ENCODE results near the gene IL15RA.

Gene IL15RA

DNA sequence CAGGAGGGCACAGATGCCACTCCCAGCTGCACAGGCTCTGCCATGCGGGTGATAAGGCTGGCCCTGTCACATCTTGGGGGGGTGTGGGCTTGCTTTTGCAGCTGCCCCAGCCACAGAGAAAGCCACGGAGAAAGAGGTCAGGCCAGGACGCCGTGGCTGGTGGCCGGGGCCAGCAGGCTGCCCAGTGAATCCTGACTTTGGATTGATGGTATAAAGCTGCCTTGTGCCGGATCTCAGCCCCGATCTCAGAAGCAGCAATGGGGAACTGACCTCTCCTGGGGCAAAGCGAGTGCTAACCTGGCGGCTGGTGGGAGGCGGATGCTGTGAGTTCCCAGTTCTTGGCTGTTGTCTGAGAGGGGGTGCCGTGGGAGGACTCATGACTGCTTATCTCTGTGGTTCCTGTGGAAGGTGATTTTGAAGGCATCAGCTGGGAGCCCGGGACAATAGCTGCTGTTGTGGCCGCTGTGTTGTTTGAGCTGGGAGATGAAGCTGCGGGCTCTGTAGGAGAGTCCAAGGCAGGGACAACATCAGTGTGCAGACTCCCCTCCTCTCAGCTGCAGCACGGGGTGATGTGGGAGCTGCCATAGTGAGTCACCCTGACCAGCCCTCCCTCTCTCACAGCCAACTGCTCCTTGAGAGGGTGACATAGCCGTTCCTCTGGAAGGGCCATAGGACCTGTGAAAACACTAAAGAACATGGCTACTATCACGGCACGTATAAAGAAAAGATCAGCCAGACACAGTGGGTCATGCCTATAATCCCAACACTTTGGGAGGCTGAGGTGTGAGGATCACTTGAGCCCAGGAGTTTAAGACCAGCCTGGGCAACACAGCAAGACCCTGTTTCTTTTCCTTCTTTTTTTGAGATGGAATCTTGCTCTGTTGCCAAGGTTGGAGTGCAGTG, 17.0 kb downstream of the IL15RA start:
- no peaks in the 10 kb centered on the region for H3K4me1 ChIP-seq (ENCODE audit: control extremely low read depth in 1 of 4, control insufficient read depth in 4 of 4, insufficient read depth in 4 of 4, low read length in 3 of 4)
- ChIA-PET CTCF (no interaction called here), POLR2A (no interaction called here)
- no peak overlapping the region for H3K27ac ChIP-seq (ENCODE audit: insufficient read depth in 1 of 2, low read depth in 1 of 2, low read length in 2 of 2, poor library complexity in 1 of 2, severe bottlenecking in 2 of 2)
- 96% methylated on average over 18 of the region's 18 CpGs for WGBS (ENCODE audit: insufficient coverage)
- no peaks in the 10 kb centered on the region for H3K27me3 ChIP-seq (replicated peaks in 2 of 5; ENCODE audit: control insufficient read depth in 4 of 5, insufficient read depth in 5 of 5, low read length in 4 of 5)
- DNase-seq, result peak in 1 of 3 donors; percentile 30
- H3K9me3 ChIP-seq (ENCODE audit: control extremely low read depth in 1 of 5, control insufficient read depth in 4 of 5, insufficient read depth in 2 of 5, low read depth in 1 of 5, low read length in 4 of 5), result no peaks in the 10 kb centered on the region
- H3K4me3 ChIP-seq (ENCODE audit: control insufficient read depth in 1 of 7, extremely low read depth in 1 of 7, insufficient read depth in 4 of 7, low read depth in 2 of 7, low read length in 6 of 7), result no peak overlapping the region
- peaks cover 9 to 53% (median 19%) of the 10 kb centered on the region in 4 experiments for H3K36me3 ChIP-seq (ENCODE audit: control insufficient read depth in 4 of 4, insufficient read depth in 4 of 4, low read length in 3 of 4)

DNA sequence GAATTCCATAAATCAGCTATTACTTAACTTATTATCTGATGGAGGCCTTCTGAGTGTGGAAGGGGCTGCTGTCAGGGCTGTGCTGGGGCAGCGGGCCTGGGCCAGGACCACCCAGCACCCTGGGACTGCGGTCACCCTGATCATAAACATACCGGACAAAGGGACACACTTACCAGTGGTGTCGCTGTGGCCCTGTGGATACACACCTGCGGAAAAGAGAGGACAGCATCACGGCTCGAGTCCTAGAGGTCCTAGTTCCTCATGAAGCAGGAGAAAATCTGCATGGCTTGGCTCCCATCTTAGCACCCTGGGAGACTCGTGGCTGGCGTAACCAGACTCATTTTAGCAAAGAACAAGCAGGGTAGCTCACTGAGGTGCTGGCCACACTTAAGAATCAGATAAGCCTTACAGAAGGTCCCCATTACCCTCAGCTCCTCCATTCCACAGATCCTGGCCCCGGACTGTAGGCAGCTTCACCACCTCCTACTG, 17.7 kb downstream of the IL15RA start:
- CTCF ChIA-PET, result interaction anchor here (1.2 kb wide), 1 partner anchor 12 kb away, joined by 4 read pairs; no protein-coding TSS in a partner anchor
- no peak overlapping the region for H3K27ac ChIP-seq (ENCODE audit: insufficient read depth in 1 of 2, low read depth in 1 of 2, low read length in 2 of 2, poor library complexity in 1 of 2, severe bottlenecking in 2 of 2)
- H3K27me3 ChIP-seq (replicated peaks in 2 of 5; ENCODE audit: control insufficient read depth in 4 of 5, insufficient read depth in 5 of 5, low read length in 4 of 5), result no peaks in the 10 kb centered on the region
- POLR2A ChIA-PET, result no interaction called here
- no peaks in the 10 kb centered on the region for H3K4me1 ChIP-seq (ENCODE audit: control extremely low read depth in 1 of 4, control insufficient read depth in 4 of 4, insufficient read depth in 4 of 4, low read length in 3 of 4)
- peaks cover 9 to 47% (median 17%) of the 10 kb centered on the region in 4 experiments for H3K36me3 ChIP-seq (ENCODE audit: control insufficient read depth in 4 of 4, insufficient read depth in 4 of 4, low read length in 3 of 4)
- no peak overlapping the region for H3K4me3 ChIP-seq (ENCODE audit: control insufficient read depth in 1 of 7, extremely low read depth in 1 of 7, insufficient read depth in 4 of 7, low read depth in 2 of 7, low read length in 6 of 7)
- DNase-seq, result no peak
- no peaks in the 10 kb centered on the region for H3K9me3 ChIP-seq (ENCODE audit: control extremely low read depth in 1 of 5, control insufficient read depth in 4 of 5, insufficient read depth in 2 of 5, low read depth in 1 of 5, low read length in 4 of 5)
- 85% methylated on average over 8 of the region's 10 CpGs for WGBS (ENCODE audit: insufficient coverage)

DNA sequence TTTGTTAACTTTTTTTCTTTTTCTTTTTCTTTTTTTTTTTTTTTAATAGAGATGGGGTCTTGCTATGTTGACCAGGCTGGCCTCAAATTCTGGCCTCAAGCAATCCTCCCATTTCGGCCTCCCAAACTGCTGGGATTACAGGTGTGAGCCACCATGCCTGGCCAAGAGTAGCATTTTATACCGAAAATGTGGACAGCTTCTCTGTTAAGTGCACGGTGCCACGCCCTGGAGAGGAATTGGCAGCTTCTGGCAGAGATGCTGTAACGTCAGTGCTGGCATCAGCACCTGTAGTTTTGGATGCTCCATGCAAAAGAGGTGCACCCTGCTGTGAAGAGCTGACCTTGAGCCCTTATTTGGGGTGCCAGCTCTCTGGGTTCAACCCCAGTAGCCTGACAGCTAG, 18.2 kb downstream of the IL15RA start:
- no peak for DNase-seq
- no peaks in the 10 kb centered on the region for H3K27me3 ChIP-seq (replicated peaks in 2 of 5; ENCODE audit: control insufficient read depth in 4 of 5, insufficient read depth in 5 of 5, low read length in 4 of 5)
- peaks cover 9 to 43% (median 17%) of the 10 kb centered on the region in 4 experiments for H3K36me3 ChIP-seq (ENCODE audit: control insufficient read depth in 4 of 4, insufficient read depth in 4 of 4, low read length in 3 of 4)
- 97% methylated on average over 5 of the region's 5 CpGs for whole genome bisulfite sequencing (ENCODE audit: insufficient coverage)
- ChIA-PET CTCF (interaction anchor here (1.2 kb wide), 1 partner anchor 12 kb away, joined by 4 read pairs; no protein-coding TSS in a partner anchor), POLR2A (no interaction called here)
- H3K9me3 ChIP-seq (ENCODE audit: control extremely low read depth in 1 of 5, control insufficient read depth in 4 of 5, insufficient read depth in 2 of 5, low read depth in 1 of 5, low read length in 4 of 5), result no peaks in the 10 kb centered on the region
- no peak overlapping the region for H3K4me3 ChIP-seq (ENCODE audit: control insufficient read depth in 1 of 7, extremely low read depth in 1 of 7, insufficient read depth in 4 of 7, low read depth in 2 of 7, low read length in 6 of 7)
- H3K4me1 ChIP-seq (ENCODE audit: control extremely low read depth in 1 of 4, control insufficient read depth in 4 of 4, insufficient read depth in 4 of 4, low read length in 3 of 4), result no peaks in the 10 kb centered on the region
- H3K27ac ChIP-seq (ENCODE audit: insufficient read depth in 1 of 2, low read depth in 1 of 2, low read length in 2 of 2, poor library complexity in 1 of 2, severe bottlenecking in 2 of 2), result no peak overlapping the region

DNA sequence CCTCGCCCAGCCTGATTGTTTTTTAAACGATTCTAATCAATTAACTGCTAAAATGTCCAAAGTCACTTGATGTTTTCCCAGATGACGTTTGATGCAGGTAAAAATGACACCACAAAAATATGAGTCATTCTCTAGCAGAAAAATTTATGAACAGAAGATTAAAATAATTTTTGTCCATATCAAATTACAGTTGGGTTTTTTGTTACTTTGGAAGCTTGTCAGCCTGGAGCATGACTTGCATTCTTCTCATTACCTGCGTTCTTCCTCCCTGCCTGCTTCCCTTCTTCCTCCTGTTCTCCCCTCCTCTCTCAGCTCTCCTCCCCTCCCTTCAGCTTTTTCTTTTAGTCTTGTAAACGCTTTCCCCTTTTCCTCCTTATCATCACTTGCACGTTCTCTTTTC, 18.7 kb downstream of the IL15RA start:
- H3K4me3 ChIP-seq (ENCODE audit: control insufficient read depth in 1 of 7, extremely low read depth in 1 of 7, insufficient read depth in 4 of 7, low read depth in 2 of 7, low read length in 6 of 7), result no peak overlapping the region
- peak in 1 of 3 donors; percentile 13 for DNase-seq
- H3K4me1 ChIP-seq (ENCODE audit: control extremely low read depth in 1 of 4, control insufficient read depth in 4 of 4, insufficient read depth in 4 of 4, low read length in 3 of 4), result no peaks in the 10 kb centered on the region
- ChIA-PET POLR2A (no interaction called here), CTCF (interaction anchor here (1.2 kb wide), 1 partner anchor 13 kb away, joined by 4 read pairs; no protein-coding TSS in a partner anchor)
- no peaks in the 10 kb centered on the region for H3K27me3 ChIP-seq (replicated peaks in 2 of 5; ENCODE audit: control insufficient read depth in 4 of 5, insufficient read depth in 5 of 5, low read length in 4 of 5)
- no peak overlapping the region for H3K27ac ChIP-seq (ENCODE audit: insufficient read depth in 1 of 2, low read depth in 1 of 2, low read length in 2 of 2, poor library complexity in 1 of 2, severe bottlenecking in 2 of 2)
- no peaks in the 10 kb centered on the region for H3K9me3 ChIP-seq (ENCODE audit: control extremely low read depth in 1 of 5, control insufficient read depth in 4 of 5, insufficient read depth in 2 of 5, low read depth in 1 of 5, low read length in 4 of 5)
- peaks cover 10 to 42% (median 18%) of the 10 kb centered on the region in 4 experiments for H3K36me3 ChIP-seq (ENCODE audit: control insufficient read depth in 4 of 4, insufficient read depth in 4 of 4, low read length in 3 of 4)
- 33% methylated on average over 1 of the region's 6 CpGs for WGBS (ENCODE audit: insufficient coverage)

DNA sequence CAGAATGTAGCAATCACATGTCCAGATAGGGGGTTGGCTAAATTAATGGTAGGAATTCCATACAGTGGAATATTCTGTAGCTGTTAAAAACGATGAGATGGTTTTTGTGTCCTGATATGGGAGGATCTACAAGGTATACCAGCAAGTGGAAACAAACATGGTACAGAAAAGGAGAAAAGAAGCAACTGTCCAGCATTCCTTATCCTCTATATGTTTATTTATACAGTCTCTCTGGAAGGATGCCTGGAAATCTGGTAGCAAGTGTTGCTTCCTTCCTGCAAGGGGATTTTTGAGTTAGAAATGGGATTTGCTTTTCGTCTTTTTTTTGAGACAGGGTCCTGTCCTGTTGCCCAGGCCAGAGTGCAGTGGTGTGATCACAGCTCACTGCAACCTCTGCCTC, 19.3 kb downstream of the IL15RA start:
- POLR2A ChIA-PET, result no interaction called here
- Histone ChIP-seq H3K36me3 (ENCODE audit: control insufficient read depth in 4 of 4, insufficient read depth in 4 of 4, low read length in 3 of 4) (peaks cover 10 to 40% (median 21%) of the 10 kb centered on the region in 4 experiments), H3K4me1 (ENCODE audit: control extremely low read depth in 1 of 4, control insufficient read depth in 4 of 4, insufficient read depth in 4 of 4, low read length in 3 of 4) (no peaks in the 10 kb centered on the region), H3K27me3 (replicated peaks in 2 of 5; ENCODE audit: control insufficient read depth in 4 of 5, insufficient read depth in 5 of 5, low read length in 4 of 5) (no peaks in the 10 kb centered on the region), H3K9me3 (ENCODE audit: control extremely low read depth in 1 of 5, control insufficient read depth in 4 of 5, insufficient read depth in 2 of 5, low read depth in 1 of 5, low read length in 4 of 5) (no peaks in the 10 kb centered on the region), H3K27ac (ENCODE audit: insufficient read depth in 1 of 2, low read depth in 1 of 2, low read length in 2 of 2, poor library complexity in 1 of 2, severe bottlenecking in 2 of 2) (no peak overlapping the region), H3K4me3 (ENCODE audit: control insufficient read depth in 1 of 7, extremely low read depth in 1 of 7, insufficient read depth in 4 of 7, low read depth in 2 of 7, low read length in 6 of 7) (no peak overlapping the region)
- no peak for DNase-seq
- 92% methylated on average over 2 of the region's 2 CpGs for WGBS (ENCODE audit: insufficient coverage)
- CTCF ChIA-PET, result no interaction called here

DNA sequence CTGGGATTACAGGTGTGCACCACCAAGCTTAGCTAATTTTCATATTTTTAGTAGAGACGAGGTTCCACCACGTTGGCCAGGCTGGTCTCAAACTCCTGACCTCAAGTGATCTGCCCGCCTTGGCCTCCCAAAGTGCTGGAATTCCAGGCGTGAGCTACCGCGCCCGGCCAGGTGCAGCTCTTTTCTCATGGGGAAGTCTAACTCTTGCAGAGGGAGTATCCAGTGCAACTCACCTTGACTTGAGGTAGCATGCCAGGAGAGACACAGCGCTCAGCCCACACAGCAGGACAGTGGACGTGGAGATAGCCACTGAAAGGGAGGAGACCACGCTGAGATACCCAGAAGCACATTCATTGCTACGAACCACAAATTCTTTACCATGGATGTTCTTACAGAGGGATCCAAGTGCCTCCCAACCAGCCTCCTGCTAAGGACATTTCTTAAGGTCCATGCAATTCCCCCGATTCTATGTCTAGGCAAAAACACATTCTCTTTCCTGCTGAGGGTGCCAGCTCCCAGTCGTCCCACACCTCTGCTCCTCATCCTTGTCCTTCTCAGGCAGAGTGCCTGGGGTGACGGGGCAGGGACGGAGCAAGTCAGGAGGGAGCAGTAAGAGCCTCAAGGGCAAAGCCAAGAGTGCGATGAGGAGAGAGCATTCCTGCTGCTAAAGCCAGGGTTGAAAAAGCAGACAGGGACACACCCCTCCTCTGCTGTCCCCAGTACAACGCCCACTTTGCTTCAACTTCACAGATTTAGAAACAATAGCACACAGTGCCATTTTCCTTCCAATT, 21.0 kb downstream of the IL15RA start:
- no peak for DNase-seq
- no peak overlapping the region for H3K27ac ChIP-seq (ENCODE audit: insufficient read depth in 1 of 2, low read depth in 1 of 2, low read length in 2 of 2, poor library complexity in 1 of 2, severe bottlenecking in 2 of 2)
- peaks cover 5 to 39% (median 23%) of the 10 kb centered on the region in 4 experiments for H3K36me3 ChIP-seq (ENCODE audit: control insufficient read depth in 4 of 4, insufficient read depth in 4 of 4, low read length in 3 of 4)
- 93% methylated on average over 14 of the region's 17 CpGs for WGBS (ENCODE audit: insufficient coverage)
- H3K4me3 ChIP-seq (ENCODE audit: control insufficient read depth in 1 of 7, extremely low read depth in 1 of 7, insufficient read depth in 4 of 7, low read depth in 2 of 7, low read length in 6 of 7), result no peak overlapping the region
- CTCF ChIA-PET, result no interaction called here
- POLR2A ChIA-PET, result no interaction called here
- H3K27me3 ChIP-seq (replicated peaks in 2 of 5; ENCODE audit: control insufficient read depth in 4 of 5, insufficient read depth in 5 of 5, low read length in 4 of 5), result no peaks in the 10 kb centered on the region
- H3K9me3 ChIP-seq (ENCODE audit: control extremely low read depth in 1 of 5, control insufficient read depth in 4 of 5, insufficient read depth in 2 of 5, low read depth in 1 of 5, low read length in 4 of 5), result no peaks in the 10 kb centered on the region
- no peaks in the 10 kb centered on the region for H3K4me1 ChIP-seq (ENCODE audit: control extremely low read depth in 1 of 4, control insufficient read depth in 4 of 4, insufficient read depth in 4 of 4, low read length in 3 of 4)

DNA sequence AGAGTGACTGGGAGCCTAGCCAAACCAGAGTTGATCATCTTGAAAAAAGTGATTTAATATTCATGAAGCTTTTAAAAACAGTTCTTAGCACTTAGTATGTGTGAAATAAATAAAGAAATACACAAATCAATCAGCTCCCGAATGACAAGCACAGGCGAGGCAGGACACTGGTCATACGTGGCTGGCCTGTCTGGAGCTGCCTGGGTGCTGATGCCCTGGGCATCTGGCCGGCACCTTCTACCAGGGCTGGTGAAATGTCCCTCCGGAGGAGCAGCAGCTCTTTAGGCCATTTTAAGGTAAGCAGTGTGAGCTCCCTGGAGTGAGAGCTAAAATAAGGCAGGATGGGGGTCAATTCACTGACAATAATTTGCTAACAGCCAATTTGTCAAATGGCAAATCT, 23.7 kb downstream of the IL15RA start:
- CTCF ChIA-PET, result no interaction called here
- H3K9me3 ChIP-seq (ENCODE audit: control extremely low read depth in 1 of 5, control insufficient read depth in 4 of 5, insufficient read depth in 2 of 5, low read depth in 1 of 5, low read length in 4 of 5), result no peaks in the 10 kb centered on the region
- no peaks in the 10 kb centered on the region for H3K4me1 ChIP-seq (ENCODE audit: control extremely low read depth in 1 of 4, control insufficient read depth in 4 of 4, insufficient read depth in 4 of 4, low read length in 3 of 4)
- no peak for DNase-seq
- POLR2A ChIA-PET, result no interaction called here
- whole genome bisulfite sequencing (ENCODE audit: insufficient coverage), result 98% methylated on average over 5 of the region's 5 CpGs
- H3K4me3 ChIP-seq (ENCODE audit: control insufficient read depth in 1 of 7, extremely low read depth in 1 of 7, insufficient read depth in 4 of 7, low read depth in 2 of 7, low read length in 6 of 7), result no peak overlapping the region
- no peaks in the 10 kb centered on the region for H3K27me3 ChIP-seq (replicated peaks in 2 of 5; ENCODE audit: control insufficient read depth in 4 of 5, insufficient read depth in 5 of 5, low read length in 4 of 5)
- no peak overlapping the region for H3K27ac ChIP-seq (ENCODE audit: insufficient read depth in 1 of 2, low read depth in 1 of 2, low read length in 2 of 2, poor library complexity in 1 of 2, severe bottlenecking in 2 of 2)
- H3K36me3 ChIP-seq (ENCODE audit: control insufficient read depth in 4 of 4, insufficient read depth in 4 of 4, low read length in 3 of 4), result peaks cover 2 to 24% (median 13%) of the 10 kb centered on the region in 4 experiments
